GM18498 (cell line): ENCODE results near the gene VWA1.
"Not testable (repeated sequence)": the region's sequence is repeated elsewhere in the genome, so short reads cannot be mapped to it uniquely, and the experiment has no call there.

Experiments
- ATAC-seq: cut with Tn5 transposase; IDR thresholded peaks from one replicate; pipeline ENCODE4 v1.9.1; 2021; ENCODE audit warnings: mild to moderate bottlenecking, moderate library complexity; ENCODE audit not compliant: unreplicated experiment

VWA1 gene

GRCh38 chr1:1422465-1423244, 12.8 kb upstream of the VWA1 start:
- ATAC-seq, result no peak

GRCh38 chr1:1423245-1423597, 12.3 kb upstream of the VWA1 start:
- no peak for ATAC-seq

- ATAC-seq, result no peak
These were observed 10.8 kb upstream of the VWA1 start for GRCh38 chr1:1424707-1425106.

GRCh38 chr1:1425426-1425752, 10.1 kb upstream of the VWA1 start:
- ATAC-seq, result no peak

GRCh38 chr1:1425753-1426495, 9.6 kb upstream of the VWA1 start:
- no peak for ATAC-seq

GRCh38 chr1:1426496-1427105, 8.9 kb upstream of the VWA1 start:
- ATAC-seq, result no peak

GRCh38 chr1:1427106-1427819, 8.2 kb upstream of the VWA1 start:
- ATAC-seq, result no peak

GRCh38 chr1:1427820-1428148, 7.7 kb upstream of the VWA1 start:
- ATAC-seq, result no peak

GRCh38 chr1:1428174-1428573, 7.3 kb upstream of the VWA1 start:
- ATAC-seq, result no peak

GRCh38 chr1:1428967-1429366, 6.5 kb upstream of the VWA1 start:
- ATAC-seq, result not testable (repeated sequence)

- no peak for ATAC-seq
These were observed 5.8 kb upstream of the VWA1 start for GRCh38 chr1:1429671-1430073.

GRCh38 chr1:1430114-1430982, 5.1 kb upstream of the VWA1 start:
- ATAC-seq, result no peak

GRCh38 chr1:1430992-1431844, 4.3 kb upstream of the VWA1 start:
- no peak for ATAC-seq

GRCh38 chr1:1431845-1432273, 3.6 kb upstream of the VWA1 start:
- no peak for ATAC-seq

GRCh38 chr1:1432274-1432950, 3.1 kb upstream of the VWA1 start:
- ATAC-seq, result no peak

GRCh38 chr1:1432951-1433803, 2.3 kb upstream of the VWA1 start:
- no peak for ATAC-seq

- no peak for ATAC-seq
These were observed 1.7 kb upstream of the VWA1 start for GRCh38 chr1:1433804-1434130.

- ATAC-seq, result no peak
These were observed 1.2 kb upstream of the VWA1 start for GRCh38 chr1:1434131-1434823.
